Kasumi-1 (cell line): Measurements from ENCODE around the gene FAM107A.

Source experiments
- DNase-seq, 2 experiments: peaks; one replicate each; lab custom pipeline; 2025; lab: John Stamatoyannopoulos, UW

The FAM107A gene

DNA sequence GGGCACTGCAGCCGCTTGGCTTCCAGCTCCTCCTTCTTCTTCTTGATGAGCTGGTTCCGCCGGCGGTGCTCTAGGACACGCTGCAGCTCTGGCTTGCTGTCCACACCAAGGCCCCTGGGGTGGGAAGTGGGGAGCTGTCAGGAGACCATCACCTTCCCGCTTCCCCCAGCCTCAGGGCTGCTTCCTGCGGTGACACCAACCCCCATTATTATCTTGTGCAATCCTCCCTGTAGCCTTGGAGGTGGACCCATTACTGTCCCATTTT, 10.0 kb downstream of the FAM107A start:
- DNase-seq: no peak

DNA sequence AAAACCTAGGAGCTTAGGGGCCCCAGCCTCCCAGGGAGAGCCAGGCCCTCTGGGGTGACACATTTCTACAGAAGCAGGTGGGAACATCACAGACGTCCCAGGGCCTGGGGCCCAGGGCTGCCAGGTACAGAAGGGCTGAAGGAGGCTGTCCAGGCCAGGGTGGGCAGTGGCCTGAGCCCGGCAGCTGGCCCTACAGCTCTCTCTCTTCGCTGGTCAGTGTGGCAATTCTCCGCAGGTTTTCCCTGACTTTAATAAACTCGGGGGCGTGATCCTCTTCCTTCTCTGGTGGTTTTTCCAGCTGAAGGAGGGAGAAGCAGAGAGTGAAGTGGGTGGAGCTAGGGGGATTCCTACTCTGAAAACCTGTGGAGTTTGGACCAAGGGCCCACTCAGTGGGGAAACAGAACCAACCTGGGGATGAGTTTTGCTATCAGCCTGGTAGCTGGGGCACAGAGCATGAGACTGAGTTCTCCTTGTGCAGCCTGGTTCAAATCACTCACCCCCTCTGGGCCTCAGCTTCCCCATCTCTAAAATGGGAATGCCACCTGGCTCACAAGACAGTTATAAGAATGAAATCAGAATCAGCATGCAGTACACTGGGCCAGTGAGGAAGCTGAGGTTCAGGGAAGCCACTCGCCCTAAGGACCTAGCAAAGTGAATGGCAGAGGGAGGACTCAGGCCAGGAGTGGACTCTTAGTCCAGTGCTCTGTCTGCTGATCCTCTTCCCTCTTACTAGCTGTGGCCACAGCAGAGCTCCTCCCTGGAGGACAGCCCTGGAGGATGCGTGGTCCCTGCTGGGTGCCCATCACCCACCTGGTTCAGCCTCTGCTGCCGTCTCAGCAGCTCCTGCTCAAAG, 10.6 kb downstream of the FAM107A start:
- DNase-seq: no peak

GRCh38 chr3:58565621-58566397, 11.4 kb downstream of the FAM107A start:
- DNase-seq: no peak

GRCh38 chr3:58564456-58565160, 12.6 kb downstream of the FAM107A start:
- DNase-seq: no peak

DNA sequence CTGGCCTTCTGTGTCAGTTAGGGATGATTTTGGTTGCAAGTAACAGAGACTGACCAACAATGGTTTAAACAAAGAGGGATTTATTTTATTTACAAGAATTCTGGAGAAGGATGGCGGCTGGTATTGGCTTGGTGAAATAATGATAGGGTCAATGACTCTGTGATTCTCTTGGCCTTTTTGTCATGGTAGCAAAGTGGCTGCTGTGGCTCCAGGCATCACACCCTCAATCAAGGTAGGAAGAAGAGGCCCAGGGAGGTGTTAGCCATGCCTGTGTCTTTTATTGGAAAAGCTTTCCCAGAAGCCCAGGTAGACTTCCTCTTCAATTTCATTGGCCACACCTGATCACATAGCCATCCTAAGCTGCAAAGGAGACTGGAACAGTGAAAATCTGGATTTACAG, 13.1 kb downstream of the FAM107A start:
- no peak for DNase-seq

DNA sequence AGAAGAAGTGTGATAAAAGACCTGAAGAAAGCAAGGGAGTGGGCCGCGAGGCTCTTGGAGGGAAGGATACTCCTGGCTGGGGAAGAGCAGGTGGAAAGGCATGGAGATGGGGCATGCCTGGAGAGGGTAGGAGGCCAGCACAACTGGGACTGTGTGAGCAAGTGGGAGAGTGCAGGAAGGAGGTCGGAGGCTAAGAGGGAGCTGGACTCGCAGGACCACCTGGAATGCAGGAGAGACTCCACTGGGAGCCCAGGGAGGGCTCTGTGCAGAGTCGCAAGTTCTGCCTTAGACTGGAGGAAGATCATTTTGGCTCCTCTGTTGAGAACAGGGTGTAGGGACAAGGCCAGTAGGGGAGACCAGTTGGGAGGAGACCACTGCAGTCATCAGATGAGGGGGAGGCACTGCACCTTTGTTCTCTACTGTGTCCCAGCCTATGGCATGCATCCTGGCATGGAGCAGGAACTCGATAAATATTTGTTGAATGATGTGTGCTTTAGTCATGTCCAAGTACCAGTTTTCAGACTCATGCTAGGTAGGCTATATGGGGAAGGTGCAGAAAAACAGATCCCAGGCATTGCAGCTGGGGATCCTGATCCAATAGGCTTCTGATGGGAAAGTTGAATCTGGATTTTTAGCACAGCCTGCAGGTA, 13.7 kb downstream of the FAM107A start:
- no peak for DNase-seq

DNA sequence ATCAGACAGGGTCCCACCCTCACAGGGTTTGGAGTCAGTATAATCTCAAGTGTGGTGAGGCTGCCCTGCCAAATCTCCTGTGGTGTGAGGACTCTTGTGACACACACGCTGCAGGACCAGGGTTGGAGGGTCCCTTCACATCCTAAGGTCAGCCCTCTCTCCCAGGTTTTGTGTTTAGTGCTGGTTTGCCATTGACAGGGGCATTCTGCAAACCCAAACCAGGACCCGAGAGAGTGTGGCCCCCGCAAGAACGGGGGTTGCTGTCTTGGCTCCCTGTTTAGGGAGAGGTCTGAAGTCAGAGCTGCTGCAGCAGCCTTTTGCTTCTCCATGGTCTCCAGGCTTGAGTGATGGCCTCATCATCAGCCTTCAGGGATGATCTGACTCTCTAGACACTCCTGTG, 14.7 kb downstream of the FAM107A start:
- DNase-seq: no peak

DNA sequence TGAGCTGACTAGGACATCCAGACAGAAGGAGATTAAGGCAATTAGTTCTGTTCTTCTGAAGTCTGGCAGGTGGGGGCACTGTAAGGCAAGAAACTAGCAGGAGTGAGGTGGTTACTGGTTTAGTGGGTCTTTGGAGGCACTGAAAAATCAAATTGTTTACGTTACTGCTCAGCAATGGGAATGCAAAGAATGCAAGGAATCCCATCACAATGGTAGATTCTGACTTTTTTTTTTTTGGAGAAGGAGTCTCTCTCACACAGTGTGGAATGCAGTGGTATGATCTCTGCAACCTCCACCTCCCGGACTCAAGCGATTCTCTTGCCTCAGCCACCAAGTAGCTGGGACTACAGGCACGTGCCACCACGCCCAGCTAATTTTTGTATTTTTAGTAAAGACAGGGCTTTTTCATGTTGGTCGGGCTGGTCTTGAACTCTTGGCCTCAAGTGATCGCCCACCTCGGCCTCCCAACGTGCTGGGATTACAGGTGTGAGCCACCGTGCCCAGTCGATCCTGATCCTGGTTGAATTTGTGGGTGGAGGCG, 16.4 kb downstream of the FAM107A start:
- DNase-seq: peak; percentile 12 to 19

- no peak for DNase-seq
These were observed 17.6 kb downstream of the FAM107A start for GRCh38 chr3:58559586-58559985.

DNA sequence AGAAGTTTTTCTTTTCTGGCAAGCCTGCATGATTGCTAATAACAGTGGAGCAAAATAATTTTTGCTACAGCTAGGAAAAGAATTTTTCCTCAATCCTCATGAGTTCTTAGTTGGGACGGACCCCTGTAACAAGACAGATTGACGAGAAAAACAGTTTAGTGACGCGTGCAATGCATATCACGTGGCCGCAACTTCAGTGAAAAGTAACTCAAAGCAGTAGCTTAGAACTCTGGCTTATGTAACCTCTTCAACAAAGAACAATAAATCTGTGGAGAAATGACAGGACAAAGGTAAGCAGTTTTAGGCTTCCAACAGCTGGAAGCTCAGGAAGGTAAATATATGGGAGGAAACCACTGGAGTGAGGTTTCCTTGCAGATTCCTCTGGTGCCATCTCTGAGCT, 19.7 kb downstream of the FAM107A start:
- no peak for DNase-seq

GRCh38 chr3:58556761-58557221, 20.4 kb downstream of the FAM107A start:
- DNase-seq: no peak

DNA sequence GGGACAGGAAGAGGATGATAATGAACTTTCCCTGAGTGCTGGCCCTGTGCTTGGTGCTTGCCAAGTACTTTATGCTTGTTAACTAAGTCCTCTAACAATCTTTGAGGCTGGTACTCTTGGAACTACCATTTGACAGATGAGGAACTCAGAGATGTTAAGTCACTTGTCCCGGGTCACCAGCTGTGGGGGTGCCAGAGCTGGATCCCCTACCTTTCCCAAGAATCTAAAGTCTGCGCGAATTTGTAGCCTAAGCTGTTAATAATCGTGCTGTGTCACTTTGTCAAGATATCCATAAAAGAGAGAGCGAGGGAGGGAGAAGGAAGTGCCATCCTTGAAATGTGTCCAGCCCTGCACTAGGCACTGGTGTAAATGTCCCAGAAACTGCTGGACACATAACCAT, 21.2 kb downstream of the FAM107A start:
- DNase-seq: no peak

GRCh38 chr3:58555203-58555602, 22.0 kb downstream of the FAM107A start:
- DNase-seq: no peak

DNA sequence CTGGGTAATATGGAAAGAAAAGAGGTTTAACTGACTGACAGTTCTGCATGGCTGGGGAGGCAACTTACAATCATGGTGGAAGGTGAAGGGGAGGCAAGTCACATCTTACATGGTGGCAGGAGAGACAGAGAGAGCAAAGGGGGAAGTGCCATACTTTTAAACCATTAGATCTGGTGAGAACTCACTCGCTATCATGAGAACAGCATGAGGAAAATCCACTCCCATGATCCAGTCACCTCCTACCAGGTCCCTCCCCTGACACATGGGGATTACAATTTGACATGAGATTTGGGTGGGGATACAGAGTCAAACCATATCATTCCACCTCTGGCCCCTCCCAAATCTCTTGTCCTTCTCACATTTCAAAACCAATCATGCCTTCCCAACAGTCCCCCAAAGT, 24.2 kb downstream of the FAM107A start:
- DNase-seq: no peak

GRCh38 chr3:58551636-58552180, 25.5 kb downstream of the FAM107A start:
- no peak for DNase-seq

- DNase-seq: no peak
These were observed 32.6 kb downstream of the FAM107A start for GRCh38 chr3:58544541-58544940.

GRCh38 chr3:58540176-58540858, 36.9 kb downstream of the FAM107A start:
- no peak for DNase-seq

GRCh38 chr3:58539626-58540025, 37.6 kb downstream of the FAM107A start:
- DNase-seq: no peak

- no peak for DNase-seq
These were observed 39.5 kb downstream of the FAM107A start for GRCh38 chr3:58537412-58538301.
